Endometrium (tissue), 2 donors: Measurements from ENCODE around the gene SEPSECS.
"Not testable (repeated sequence)": the region's sequence is repeated elsewhere in the genome, so short reads cannot be mapped to it uniquely, and the experiment has no call there.

Source experiments
- FAIRE-seq: peaks from 2 replicates; lab custom pipeline; 2012; peaks lifted over from hg19 to GRCh38; lab: Jason Lieb, UNC
- donor health status: control.
- donor health status: control.

SEPSECS gene

DNA sequence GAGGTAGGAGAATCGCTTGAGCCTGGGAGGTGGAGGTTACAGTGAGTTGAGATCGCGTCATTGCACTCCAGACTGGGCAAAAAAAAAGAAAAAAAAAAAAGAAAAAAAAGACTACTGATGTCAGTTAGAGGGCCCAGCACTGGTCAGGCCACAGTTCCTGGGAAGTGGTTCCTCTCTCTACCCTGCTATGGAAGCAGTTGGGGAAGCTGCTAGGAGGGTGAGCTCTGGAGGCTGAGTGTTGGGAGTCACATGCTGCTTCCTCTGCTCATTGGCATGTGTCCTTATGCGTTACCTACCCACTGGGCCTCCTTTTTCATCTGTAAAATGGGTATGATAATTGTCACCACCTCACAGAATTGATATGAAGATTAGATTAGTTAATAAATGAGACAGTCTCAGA, 50.7 kb downstream of the SEPSECS start:
- no peak for FAIRE-seq

DNA sequence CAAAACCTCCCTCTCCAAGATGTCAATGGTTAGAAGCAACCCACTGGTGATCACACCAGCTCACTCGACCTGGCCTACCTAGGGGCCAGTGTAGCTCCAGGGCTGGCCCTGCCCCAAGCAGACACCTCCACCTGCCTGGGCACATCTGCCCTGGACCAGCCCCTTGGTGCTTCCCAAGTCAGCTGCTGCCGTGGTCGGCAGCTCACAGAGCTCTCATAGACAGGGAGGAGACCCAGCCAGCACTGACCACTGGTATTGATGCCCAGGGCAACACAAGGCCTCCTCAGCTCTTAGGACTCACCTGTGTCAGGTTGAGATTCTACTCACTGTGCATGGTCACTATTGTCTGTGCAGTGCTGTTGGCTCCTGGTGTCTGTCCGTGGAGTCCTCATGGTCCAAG, 51.7 kb downstream of the SEPSECS start:
- no peak for FAIRE-seq

DNA sequence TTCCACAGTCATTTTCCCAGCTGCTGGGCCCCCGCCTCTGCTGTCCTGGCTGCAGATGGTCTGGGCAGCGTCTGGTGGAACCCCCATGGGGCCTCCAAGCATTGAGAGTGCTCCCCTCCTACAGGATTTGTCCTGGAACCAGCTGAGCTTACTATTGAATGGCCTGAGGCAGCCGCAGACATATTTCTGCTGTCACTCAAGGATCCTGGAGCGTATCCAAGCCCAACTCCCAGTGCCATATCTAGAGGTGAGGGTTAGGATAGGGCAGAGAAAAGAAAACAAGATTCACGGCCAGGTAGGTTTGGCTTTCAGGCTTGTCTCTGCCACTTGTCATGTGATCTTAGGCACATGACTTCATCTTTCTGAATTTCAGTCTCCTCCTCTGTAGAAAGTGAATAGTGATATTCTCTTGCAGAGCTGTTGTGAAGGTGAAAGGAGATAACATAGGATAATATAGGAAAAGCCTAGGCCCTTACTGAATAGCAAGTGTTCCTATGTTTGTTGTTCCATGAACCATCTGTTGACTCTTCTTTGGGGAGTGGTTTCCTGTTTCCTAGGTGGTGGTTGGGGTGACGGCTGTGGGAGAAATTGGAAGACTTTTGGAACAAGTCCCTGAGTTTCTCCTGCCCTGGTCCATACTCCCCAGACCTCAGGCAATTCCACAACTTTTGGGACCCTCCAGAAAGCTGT, 52.3 kb downstream of the SEPSECS start:
- no peak for FAIRE-seq

DNA sequence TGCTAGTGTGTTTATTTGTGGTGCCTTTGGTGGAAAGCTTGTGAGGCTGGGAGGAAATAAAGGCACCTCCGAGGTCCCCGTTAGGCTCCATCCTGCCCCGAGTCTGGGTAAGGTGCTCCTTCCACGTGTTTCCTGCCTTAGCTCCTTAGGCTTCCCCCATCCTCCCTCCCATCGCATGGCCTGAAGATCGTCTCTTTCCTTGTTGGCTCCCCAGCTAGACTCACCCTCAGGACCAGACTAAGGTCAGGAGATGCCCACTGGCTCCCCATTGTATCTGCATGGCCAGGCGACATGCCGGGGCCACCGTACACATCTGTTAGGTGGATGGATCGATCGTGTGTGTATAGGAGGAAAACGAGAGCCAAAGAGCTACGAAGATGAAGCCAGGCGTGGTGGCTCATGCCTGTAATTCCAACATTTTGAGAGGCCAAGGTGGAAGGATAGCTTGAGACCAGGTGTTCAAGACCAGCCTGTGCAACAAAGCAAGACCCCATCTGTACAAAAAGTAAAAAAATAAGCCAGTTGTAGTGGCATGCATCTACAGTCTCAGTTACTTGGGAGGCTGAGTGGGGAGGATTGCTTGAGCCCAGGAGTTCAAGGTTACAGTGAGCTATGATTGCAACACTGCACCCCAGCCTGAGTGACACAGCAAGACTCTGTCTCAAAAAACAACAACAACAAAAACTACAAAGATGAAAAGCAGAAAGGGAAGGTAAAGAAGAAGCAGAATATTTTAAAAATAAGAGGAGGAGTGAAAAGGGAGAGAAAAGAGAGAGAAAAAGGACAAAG, 53.7 kb downstream of the SEPSECS start:
- no peak for FAIRE-seq

DNA sequence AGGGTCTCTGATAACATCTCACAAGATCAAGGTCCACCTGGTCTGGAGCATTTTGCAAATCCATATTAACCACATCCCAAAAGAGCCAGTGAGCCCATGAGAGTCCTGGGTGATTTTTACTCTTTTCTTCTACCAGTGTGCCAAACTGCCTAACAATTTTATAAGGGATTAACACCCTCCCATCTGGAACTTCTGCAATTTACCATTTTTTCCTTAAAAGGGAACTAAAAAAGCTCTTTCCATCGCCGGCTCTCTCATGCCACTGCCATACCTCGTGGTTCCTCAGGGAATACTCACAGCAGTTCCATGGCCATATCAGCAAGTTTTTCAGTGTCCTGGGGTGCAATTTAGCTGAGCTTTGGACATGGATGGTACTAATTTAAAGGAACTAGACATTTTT, 55.7 kb downstream of the SEPSECS start:
- FAIRE-seq, result no peak

DNA sequence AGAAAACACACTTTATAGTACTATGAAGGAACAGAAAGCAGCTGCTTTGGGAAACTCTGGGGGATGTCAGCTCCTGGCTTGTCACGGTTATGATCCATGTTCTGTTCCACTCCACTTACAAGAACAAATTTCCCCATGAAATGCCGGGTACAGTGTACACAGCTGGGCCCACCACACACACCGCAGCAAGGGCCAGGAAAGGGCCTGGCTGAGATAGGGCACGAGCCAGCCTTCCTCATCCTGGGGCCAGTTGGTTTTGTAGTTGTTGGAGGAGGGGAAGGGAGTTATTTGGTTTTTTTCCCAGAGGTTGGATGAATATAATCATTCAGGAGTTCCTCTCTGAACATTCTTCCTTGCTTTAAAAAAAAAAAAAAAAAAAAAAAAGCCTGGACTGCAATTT, 56.8 kb downstream of the SEPSECS start:
- no peak for FAIRE-seq

DNA sequence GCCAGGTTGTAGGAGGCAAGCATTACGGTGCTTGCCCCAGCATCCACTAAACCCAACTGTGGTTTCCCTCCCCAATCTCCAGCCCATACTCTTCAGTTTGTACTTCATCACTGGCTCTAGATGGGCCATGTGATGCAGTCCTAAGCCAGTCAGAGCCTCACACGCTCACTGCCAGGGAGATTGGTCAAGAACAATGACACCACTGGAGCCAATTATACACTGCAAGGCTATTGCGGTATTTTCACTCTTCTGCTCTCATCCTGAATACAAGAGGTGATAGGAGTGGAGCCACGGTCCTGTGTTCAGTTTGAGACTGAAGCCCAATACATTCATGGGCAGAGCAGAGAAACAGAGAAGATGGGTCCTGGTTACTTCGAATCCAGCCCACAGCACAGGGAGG, 58.4 kb downstream of the SEPSECS start:
- FAIRE-seq, result no peak

DNA sequence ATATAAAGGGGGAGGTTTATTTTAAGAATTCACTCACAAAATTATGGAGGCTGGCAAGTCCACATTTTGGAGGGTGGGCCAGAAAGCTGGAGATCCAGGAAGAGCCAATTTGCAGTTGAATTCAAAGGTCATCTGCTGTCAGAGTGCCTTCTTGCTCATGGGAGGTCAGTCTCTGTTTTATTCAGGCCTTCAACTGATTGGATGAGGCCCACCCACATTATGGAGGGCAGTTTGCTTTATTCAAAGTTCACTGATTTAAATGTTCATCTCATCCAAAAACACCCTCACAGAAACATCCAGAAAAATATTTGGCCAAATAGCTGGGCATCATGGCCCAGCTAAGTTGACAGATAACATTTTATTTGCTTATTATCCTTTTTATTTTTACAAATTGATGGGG, 59.5 kb downstream of the SEPSECS start:
- no peak for FAIRE-seq

DNA sequence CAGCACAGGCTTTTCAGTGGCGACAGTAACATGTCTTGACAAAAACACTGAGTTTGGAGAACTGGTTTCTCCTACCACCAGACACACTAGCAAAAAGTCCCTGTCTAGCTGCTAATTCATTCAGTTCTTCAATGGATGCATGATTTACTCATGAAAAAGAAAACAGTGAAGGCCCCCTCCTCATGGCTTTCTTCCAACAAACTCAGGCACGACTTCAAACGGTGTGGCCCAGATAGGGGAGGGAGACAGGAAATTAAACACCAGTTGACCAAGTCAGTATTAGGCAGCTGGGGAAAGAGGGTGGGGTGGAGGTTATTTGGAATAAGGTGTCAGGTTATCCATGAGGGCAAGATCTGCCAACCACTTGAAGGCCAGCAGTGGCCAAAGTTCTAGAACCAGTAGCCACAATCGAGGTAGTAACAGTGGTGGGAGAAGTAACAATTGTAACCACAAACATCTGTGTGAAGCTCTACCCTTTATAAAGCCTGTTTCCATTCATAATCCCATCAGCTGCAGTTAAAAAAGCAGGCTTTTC, 60.2 kb downstream of the SEPSECS start:
- FAIRE-seq, result no peak

DNA sequence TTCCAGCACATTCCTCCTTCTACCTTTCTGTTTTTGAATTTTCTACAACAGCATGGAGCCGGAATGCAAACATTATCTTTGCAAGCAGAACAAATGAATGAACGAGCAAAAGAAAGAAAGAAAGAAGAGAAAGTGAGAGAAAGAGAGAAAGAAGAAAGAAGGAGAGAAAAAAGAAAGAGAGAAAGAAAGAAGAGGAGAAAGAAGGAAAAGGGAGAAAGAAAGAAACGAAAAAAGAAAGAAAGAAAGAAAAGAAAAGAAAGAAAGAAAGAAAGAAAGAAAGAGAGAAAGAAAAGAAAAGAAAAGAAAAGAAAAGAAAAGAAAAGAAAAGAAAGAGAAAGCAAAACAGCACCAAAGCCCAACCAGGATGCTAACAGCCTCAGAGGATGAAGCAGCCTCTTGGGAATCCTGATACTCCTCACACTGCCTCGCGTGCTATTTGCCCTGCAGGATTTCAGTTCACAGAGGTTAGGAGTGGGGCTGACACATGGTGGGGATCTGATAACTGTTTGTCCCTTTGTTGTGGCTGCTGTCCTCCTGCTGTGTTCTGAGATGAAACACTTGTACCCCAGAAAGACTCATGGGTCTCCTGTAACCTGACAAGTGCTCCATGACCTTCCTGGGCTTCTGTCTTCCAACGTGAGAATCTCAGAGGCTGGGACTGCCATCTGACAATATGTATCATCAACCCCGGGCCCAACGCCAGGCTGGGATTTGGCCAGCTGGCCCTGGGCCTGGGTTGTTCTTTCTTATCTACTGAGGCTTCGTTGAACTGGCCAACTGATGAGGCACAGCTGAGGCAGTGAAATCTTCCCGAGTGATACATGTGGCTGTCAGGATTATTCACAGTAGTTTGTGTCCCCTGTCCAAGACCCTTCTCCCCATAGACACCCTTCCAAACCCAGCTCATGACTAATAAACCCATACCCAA, 61.0 kb downstream of the SEPSECS start:
- no peak for FAIRE-seq

DNA sequence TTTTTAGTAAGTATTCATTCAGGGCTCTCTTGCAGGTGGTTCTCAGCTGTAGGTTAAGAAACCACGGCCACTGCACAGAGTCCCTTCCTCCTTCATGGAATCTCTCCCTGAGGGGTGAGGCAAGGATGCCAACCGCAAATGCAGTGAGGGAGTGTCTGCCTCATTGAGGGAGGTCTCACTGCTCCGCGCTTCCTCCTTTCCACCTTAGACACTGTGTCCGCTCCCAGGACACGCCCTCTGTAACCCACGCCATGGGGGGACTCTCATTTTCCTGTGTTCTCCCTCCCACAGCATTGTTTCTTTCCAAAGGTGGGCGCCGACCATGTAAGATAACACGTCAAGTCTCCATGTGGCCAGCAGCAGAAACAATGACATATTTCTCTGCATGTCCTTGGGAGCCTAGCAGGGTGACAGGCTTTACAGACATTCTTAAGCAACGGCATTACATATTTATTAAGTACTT, 63.2 kb downstream of the SEPSECS start:
- no peak for FAIRE-seq

DNA sequence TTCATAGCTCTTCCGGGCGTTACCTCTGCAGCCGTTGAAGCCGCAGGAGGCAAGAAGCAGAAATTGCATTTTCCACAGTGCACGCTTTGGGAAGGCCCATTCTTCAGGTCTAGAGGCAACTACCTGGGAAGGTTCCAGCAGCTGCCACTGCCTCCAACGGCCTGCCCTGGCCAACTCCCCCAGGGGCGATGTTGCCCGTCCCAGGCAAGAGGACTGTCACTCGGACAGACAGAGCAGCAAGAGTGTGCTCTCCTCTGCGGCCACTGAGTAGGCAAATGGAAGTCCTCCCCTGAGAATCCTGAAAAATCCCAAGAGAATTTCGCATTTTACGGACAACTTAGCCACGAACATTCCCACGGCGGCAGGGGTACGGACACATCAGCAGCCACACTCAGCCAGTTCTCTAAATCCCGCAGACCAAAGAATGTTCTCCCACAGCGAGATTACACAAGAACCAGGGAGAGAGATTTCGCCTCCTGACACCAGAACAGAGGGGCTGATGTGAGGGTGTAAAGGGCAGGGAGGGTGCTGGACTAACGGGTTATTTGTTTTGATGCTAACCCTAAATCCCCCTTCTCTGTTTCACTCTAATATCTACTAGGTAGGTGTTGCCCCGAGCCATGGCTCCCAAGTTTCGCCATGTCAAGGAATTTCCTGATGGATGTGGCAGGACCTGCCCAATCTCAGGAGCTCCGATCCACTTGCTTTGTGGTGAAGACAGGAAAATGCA, 63.8 kb downstream of the SEPSECS start:
- no peak for FAIRE-seq

DNA sequence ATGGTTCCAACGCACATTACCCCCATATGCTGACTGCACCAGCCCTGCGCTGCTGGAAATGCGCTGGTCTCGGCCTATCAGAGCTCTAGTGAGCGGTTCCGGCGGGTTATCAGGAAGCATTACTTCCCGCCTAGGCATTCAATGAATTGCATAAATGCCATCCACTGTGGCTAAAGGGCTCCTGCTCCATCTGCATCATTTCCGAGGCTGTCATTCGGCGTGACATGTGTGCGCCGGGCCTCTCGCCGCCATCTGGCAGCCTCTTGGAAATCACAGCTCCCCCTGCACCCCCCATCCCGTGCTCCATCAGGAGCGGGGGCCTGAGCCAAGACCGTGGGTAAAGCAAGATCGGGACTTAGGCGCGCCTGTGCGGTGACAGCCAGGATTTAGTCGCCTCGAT, 64.4 kb downstream of the SEPSECS start:
- no peak for FAIRE-seq

DNA sequence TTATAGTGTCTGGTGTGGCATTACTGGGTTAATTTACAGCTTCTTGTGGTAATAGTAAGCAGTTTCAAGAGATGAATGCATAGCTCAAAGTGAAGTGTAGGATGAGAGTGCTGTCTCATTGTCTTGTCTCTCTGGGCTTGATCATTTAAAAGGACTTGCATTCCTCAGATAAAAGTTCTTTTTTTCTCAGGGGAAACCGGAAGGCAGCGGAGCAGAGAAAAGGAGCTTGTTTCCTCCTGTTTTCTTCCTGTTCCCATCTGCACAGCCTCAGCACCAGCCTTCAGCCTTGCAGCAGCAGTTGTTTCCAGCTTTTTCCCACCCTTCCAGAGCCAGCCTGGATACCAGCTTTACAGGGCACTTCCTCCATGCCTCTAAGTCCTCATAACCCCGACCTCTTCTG, 68.1 kb downstream of the SEPSECS start:
- FAIRE-seq, result no peak

DNA sequence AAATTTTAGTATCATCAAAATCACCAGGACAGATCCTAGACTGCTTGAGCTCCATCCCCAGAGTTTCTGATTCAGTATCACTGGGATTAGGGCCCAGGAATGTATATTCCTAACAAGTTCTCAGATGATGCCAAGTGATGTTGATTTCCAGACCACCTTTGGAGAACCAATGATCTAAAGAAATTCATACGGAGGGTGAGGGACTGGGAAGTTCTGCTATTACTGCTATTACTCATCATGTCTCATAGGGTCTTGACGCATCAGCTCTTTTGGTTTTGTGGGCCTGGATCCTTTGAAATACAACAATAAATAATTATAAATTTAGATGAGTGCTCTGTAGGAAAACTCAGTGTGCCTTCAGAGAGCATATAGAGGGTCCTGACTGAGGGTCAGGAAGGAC, 69.7 kb downstream of the SEPSECS start:
- no peak for FAIRE-seq

DNA sequence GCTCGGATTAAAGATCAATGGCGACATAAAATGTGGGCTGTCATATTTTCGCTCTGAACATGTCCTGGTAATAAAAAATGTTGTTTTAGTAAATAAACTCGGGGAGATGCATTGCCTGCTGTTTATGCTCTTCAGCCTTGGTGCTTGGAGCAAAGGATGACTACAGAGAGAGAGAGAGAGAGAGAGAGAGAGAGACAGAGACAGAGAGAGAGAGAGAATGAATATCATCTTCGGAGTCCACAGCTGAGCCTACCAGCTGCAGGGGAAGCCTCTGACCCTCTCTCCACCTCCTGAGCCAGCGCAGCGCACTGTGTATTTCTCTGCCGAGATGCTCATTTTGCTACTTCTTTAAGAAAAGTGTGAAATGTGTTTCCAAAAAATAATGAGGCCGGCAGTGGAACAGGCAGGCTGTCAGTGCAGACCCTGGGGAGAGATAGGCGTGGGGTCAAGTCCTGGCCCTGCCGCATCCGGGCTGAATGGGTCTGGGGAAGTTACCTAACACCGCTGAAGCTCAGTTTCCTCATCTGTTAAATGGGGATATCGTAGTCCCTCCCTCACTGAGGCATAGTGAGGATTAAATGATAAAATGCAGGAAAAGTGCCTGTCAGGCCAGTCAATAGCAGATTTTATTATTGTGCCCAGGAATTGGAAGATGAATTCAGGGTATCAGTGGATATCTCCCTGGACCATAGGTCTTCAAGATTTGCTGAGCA, 71.0 kb downstream of the SEPSECS start:
- no peak for FAIRE-seq

DNA sequence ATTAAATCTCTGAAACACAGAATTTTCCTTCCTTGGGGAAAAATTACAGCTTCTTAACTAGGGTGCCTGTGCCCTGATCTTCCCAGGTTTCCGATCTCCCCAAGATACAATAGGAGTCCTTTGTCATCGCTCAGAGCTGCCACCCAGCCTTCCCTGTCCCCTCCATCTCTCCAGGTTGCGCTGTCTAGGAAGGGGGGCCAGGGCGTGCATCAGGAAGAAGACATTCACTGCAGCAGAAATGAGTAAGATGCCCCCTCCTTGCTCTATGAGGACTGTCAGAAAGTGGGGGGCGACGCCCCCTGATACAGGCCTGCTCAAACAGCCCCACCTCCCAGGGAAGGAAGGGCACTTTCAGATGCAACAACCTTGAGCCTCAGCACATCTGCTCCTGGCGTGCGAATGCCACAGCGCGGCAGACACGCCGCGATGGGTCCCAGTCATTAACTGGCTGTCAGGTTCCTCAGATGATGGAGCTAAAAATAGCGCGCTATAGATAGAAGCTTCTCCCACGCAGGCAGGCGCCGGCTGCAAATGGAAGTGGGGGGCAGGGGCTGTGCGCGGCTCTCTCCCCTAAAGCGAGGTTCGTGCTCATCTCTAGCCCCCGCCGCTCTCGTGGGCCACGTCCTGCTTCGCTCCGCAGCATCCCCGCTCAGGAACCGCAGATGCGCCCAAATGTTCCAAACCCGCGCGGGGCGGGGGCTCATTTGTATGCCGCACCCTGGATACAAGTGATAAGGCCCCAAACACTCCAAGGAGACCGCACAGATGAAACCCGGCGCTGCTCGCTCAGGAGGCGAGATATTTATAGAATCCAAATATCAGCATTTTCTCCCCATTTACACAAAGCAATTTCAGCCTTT, 71.9 kb downstream of the SEPSECS start:
- no peak for FAIRE-seq

DNA sequence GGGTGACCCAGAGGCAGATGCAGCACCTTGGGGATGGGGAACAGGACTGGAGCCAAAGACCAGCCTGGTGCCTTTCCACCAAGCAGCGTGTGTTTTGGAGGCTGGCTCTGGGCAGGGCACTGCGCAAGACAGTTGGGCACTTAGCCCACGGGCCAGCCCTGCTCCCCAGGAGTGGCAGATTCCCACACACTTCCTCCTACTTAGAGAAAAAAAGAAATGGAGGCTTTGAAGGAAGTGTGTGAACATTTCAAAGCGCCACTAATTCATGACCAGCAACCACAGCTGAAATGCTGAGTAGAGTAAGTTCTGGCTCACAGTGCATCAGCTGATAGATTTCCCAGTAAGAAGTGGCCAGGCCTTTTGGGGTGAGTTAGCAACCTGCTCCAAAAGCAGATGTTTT, 74.6 kb downstream of the SEPSECS start:
- no peak for FAIRE-seq

DNA sequence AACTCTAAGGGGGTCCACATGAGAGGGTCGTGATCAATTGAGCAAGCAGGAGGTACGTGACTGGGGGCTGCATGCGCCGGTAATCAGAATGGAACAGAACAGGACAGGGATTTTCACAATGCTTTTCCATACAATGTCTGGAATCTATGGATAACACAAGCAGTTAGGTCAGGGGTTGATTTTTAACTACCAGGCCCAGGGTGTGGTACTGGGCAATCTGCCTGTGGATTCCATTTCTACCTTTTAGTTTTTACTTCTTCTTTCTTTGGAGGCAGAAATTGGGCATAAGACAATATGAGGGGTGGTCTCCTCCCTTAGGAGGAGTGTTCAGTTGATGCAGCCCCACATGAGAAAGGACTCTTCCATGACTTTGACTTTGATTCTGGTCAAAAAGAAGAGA, 76.8 kb downstream of the SEPSECS start:
- not testable (repeated sequence) for FAIRE-seq

DNA sequence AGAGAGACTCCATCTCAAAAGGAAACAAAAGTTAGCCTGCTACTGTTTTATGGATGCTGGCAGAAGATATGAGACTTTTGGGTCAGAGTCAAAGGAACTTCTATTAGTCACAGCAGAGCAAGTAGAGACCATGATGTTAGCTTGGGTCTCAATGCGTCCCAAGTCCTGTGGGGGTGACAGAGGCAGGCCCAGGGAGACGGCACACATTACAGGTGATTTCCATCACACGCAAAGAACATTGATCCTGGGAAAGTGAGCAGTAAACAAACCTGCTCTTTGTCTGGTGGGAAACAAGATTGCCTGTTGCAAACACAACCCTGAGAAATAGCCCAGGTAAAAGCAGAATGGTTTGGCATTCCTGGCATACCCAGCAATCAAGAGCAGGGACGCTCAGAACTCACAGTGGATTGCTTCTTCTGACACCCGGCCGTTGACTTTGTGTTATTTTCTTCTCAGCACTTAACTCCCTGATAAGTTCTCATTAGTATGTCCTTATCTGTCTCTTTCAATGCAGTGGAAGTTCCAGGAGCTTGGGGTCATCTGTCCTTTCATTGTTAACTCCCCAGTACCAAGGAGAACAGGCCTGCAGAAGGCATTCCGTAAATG, 78.3 kb downstream of the SEPSECS start:
- no peak for FAIRE-seq
